Stimulated activated CD4-positive, alpha-beta T cell treated with anti-CD3 and anti-CD28 coated beads, Interleukin-4, amount 100 ng/mL, for 4 hours (primary cell): ENCODE data around the gene BCL2.

Experiments
- DNase-seq, 2 experiments: peaks; one replicate each; pipeline ENCODE4 v3.0.0-alpha.2; 2020

The BCL2 gene

DNA sequence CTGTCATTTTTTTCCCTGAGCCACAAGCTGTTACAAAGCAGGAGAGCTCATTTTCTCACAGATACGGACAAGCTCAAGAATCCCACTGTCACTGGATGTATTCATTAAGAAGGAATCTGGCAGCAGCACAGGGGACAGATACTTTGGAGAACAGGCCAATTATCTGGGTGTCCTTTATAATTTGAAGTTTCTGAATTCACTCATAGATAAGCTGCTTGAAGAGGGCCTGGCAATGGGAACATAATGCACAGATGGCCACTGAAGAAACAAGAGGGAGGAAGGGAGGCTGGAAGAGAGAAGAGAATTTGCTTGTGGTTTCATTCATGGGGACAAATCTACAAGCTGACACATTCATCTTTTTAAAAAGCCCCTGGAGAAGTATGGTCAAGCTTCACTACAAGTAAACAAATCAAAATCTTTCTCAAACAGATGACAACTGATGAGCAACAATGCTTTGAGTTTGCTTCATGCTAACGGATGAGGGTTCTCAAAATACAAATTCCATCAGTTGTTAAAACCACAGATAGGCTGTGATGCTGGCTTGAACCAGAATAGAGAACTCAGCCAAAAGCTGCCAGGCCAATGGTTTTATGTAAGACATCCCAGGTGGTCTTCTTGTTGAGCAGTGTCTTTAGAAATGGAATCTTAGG is 11.9 kb downstream of the BCL2 start:
- no peak for DNase-seq

- no peak for DNase-seq
Measured at GRCh38 chr18:63306819-63307550, 12.6 kb downstream of the BCL2 start.

GRCh38 chr18:63306249-63306648 is 13.3 kb downstream of the BCL2 start:
- no peak for DNase-seq

DNA sequence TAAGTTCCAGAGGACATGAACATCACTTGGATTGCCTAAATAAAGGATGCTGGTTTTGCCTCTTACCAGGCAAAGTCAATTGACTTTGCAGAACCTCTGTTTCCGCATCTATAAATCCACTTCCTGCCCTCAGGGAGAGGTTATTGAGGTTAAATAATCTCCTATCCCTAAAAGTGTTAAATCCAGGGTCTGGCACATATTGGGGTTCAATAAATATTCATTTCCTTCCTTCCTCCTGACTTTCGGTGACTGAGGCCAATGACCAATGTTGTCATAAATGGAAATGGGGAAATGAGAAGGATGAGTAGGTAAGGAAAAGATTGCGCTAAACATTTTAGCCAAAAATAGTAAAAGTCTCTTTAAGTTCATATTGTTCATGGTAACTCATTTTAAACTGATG is 16.0 kb downstream of the BCL2 start:
- DNase-seq, result no peak

DNA sequence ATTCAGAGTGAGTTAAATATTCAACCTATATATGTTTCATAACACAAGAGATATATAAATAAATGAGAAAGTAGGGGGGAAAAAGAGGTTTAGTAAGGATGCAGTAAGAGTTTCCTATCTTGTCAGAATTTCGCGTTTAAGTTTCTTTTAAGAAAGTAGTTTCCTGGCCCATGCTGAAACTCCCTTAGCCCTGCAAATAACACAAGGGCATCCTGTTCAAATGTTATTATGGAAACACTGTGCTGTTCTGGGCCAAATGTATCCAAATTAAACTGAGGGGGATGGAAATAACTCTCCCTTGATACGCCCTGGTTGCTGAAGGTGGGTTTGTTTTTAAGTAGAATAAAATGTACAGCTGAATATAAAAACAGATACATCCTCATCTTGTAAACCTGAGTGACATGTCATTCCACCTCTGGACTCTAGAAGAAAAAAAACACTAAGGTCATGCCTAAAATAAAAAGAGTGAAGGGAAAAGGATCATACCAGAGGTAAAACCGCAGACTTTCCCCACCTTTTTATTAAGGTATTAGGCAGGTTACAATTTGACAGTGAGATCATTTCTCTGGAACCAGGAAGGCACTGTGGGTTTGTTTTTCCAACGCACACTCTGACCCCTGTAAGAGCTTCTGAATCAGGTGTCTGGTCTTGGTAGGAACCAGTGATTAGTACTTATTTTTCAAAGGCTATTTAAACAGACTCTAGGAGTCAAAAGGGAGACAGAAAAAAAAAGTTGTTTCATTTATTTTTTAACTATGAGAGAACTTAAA is 16.7 kb downstream of the BCL2 start:
- DNase-seq, result peak in 1 of 2 experiments; percentile 30

GRCh38 chr18:63302220-63302619 is 17.3 kb downstream of the BCL2 start:
- DNase-seq, result no peak

GRCh38 chr18:63301434-63301833 is 18.1 kb downstream of the BCL2 start:
- no peak for DNase-seq

GRCh38 chr18:63299837-63300745 is 19.5 kb downstream of the BCL2 start:
- no peak for DNase-seq

DNA sequence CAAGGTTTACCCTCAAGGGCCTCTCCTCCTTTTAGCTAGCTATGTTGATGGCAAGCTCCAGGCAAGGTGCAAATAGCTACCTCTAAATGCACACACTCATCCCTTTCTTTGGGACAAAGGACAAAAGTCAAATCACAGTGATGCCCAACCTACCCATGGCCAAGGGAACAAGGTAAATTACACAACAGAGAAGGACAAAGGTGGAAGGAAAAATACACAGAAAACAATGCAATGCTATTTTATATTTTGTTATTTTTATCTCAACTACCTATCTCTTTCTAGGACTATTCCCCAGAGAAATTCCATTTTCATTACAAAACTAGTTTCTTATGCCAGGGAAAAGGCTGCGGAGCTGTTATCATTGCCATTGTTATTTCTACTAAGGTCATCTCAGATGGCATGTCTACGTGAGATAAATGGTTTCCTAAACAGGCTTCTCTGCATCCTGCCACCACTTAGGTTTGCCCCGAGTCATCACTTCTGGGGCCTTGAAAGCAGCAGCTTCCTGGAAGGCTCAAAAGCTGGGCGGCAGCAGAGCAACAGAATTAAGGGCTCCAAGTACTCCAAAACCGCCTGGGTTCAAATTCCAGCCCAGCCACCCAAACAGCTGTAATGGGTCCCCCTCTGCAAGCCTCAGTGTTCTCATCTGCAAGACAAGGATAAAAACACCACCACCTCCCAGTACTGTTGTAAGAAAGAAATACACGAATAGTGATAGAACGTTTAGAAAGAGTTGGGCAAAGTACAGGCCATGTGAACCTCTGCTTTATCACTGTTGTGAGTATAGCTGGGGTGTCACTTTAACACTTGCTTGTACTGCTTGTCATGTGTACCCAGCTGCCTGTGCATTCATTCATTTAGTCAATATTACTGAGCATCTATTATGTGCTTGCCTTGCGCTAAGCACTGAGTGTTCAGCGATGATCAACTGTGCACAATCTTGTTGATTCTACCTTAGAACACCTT is 20.9 kb downstream of the BCL2 start:
- no peak for DNase-seq

GRCh38 chr18:63297687-63298399 is 21.7 kb downstream of the BCL2 start:
- no peak for DNase-seq

DNA sequence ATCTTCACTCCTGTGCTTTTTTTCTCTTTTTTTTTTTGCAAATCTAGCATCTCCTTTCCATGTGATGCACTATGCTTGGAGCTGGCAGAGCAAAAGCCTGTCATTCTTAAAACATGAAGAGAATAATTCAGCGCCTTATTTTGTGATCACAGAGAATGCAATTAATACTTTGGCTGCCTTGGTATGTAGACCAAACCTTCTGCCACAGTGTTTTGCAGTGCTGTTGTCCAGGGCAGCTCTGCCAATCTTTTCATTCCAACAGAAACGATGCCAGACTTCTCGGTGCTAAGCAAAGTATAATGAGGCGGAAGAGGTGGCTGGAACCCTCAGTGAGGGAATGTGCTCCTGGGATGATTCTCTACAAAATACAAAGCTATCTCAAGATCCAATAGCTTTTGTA is 25.6 kb downstream of the BCL2 start:
- DNase-seq, result no peak

- DNase-seq, result peak in 1 of 2 experiments; percentile 5
Measured at GRCh38 chr18:63292831-63293683, 26.5 kb downstream of the BCL2 start.

DNA sequence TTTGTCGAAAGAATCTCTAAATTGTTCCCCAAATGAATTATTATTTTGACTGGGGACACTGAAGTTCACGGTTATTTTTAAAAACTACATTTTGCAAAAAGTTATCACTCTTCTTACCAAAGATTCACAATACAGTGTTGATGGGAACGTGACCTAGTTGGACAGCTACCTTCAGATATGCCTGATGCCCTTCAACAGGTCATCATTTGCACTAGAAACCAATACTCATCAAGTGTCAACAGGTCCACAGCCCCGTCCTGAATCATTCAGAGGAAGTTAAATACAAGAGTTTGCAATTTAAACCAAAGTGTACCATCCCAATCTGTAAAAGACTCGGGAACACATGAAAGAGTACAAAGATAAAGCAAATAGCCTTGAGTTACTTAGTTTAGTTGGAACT is 28.3 kb downstream of the BCL2 start:
- no peak for DNase-seq

- peak in 1 of 2 experiments; percentile 66 for DNase-seq
Measured at GRCh38 chr18:63290821-63291200, 28.8 kb downstream of the BCL2 start.

GRCh38 chr18:63290166-63290820 is 29.3 kb downstream of the BCL2 start:
- DNase-seq, result no peak

DNA sequence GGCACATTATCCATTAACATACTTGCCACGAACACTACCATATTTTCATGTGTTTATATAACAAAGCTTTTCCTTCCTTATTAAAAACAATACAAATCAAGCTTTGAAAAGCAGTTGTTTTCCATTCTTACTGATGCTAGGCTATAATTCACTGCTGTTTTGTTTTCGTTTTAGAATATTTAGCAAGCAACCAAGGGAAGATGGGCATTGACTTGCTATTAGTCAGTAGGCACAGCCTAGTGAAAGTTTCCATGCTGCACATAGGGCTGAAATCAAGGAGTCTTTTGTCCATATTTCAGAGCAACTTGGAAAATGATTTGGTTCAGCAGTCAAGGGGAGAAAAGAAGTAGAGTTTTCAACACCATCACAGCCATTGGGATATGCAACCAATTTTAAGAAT is 31.3 kb downstream of the BCL2 start:
- DNase-seq, result no peak

GRCh38 chr18:63287691-63288220 is 31.8 kb downstream of the BCL2 start:
- DNase-seq, result no peak

GRCh38 chr18:63286926-63287325 is 32.6 kb downstream of the BCL2 start:
- DNase-seq, result no peak
